HEK293T (cell line): ENCODE data around the gene TTC8.
"Not testable (repeated sequence)": the region's sequence is repeated elsewhere in the genome, so short reads cannot be mapped to it uniquely, and the experiment has no call there.

ENCODE experiments used
- CTCF ChIA-PET: fragments of 350-600 bp; formaldehyde crosslinking; extraction: SDS; loops from one replicate; lab custom pipeline; 2021; ENCODE audit warnings: antibody characterized with exemption, inconsistent platforms; lab: Yijun Ruan, JAX
- POLR2A ChIA-PET: fragments of 350-600 bp; formaldehyde crosslinking; extraction: SDS; loops from one replicate; lab custom pipeline; 2020; ENCODE audit warnings: antibody characterized with exemption, inconsistent platforms; lab: Yijun Ruan, JAX
- DNase-seq: peaks from one replicate; pipeline ENCODE4 v3.0.0; 2012; ENCODE audit warnings: mixed read lengths; ENCODE audit errors: extremely low spot score
- ARNT ChIP-seq: fragments of 450-650 bp; IDR thresholded peaks from 2 replicates; pipeline ENCODE4 v1.6.1; 2017; ENCODE audit warnings: mild to moderate bottlenecking
- BHLHE40 ChIP-seq: fragments of 450-650 bp; IDR thresholded peaks from 2 replicates; pipeline ENCODE4 v1.6.1; 2016; ENCODE audit warnings: mild to moderate bottlenecking, moderate library complexity, borderline replicate concordance
- CTBP1 ChIP-seq: fragments of 450-650 bp; IDR thresholded peaks from 2 replicates; pipeline ENCODE4 v1.6.1; 2016; ENCODE audit warnings: borderline replicate concordance
- ELF4 ChIP-seq: fragments of 450-650 bp; IDR thresholded peaks from 2 replicates; pipeline ENCODE4 v1.6.1; 2017; ENCODE audit warnings: antibody characterized with exemption
- FOXA1 ChIP-seq: fragments of 450-650 bp; IDR thresholded peaks from 2 replicates; pipeline ENCODE4 v1.6.1; 2016; ENCODE audit warnings: mild to moderate bottlenecking
- FOXK2 ChIP-seq: fragments of 450-650 bp; IDR thresholded peaks from 2 replicates; pipeline ENCODE4 v1.6.1; 2016; ENCODE audit warnings: mild to moderate bottlenecking
- FOXM1 ChIP-seq: fragments of 450-650 bp; IDR thresholded peaks from 2 replicates; pipeline ENCODE4 v1.6.1; 2017; ENCODE audit warnings: mild to moderate bottlenecking, borderline replicate concordance
- HDGF ChIP-seq: fragments of 450-650 bp; IDR thresholded peaks from 2 replicates; pipeline ENCODE4 v1.6.1; 2017; ENCODE audit warnings: antibody characterized with exemption, borderline replicate concordance
- L3MBTL2 ChIP-seq: fragments of 450-650 bp; conservative IDR thresholded peaks from 2 replicates; pipeline ENCODE4 v1.6.1; 2016; ENCODE audit warnings: mild to moderate bottlenecking
- LEF1 ChIP-seq: fragments of 450-650 bp; IDR thresholded peaks from 2 replicates; pipeline ENCODE4 v1.6.1; 2017; ENCODE audit warnings: mild to moderate bottlenecking, borderline replicate concordance
- NFRKB ChIP-seq: fragments of 450-650 bp; IDR thresholded peaks from 2 replicates; pipeline ENCODE4 v1.6.1; 2016; ENCODE audit warnings: mild to moderate bottlenecking, moderate library complexity
- PKNOX1 ChIP-seq: fragments of 450-650 bp; IDR thresholded peaks from 2 replicates; pipeline ENCODE4 v1.6.1; 2016
- SP1 ChIP-seq: fragments of 450-650 bp; IDR thresholded peaks from 2 replicates; pipeline ENCODE4 v1.6.1; 2017
- SUZ12 ChIP-seq: fragments of 450-650 bp; IDR thresholded peaks from 2 replicates; pipeline ENCODE4 v1.6.1; 2016; ENCODE audit warnings: mild to moderate bottlenecking
- TARDBP ChIP-seq: fragments of 450-650 bp; IDR thresholded peaks from 2 replicates; pipeline ENCODE4 v1.6.1; 2016
- ZNF384 ChIP-seq: fragments of 450-650 bp; IDR thresholded peaks from 2 replicates; pipeline ENCODE4 v1.6.1; 2016

TTC8 gene

GRCh38 chr14:88824314-88825077, at the start of gene TTC8:
TTC8 (plus strand) TSS chr14:88824651; CDS start chr14:88824708, 57 bp downstream.
- TF ChIP-seq ZNF384 (no peak), LEF1 (no peak), HDGF (0 out of 2 replicates have a peak, but pooled peaks have one; percentile 24), FOXA1 (no peak), ARNT (no peak), PKNOX1 (no peak), FOXK2 (no peak), TARDBP (no peak)
- CTCF ChIA-PET: interaction anchor here (0.5 kb wide), 1 partner anchor 173 kb away, joined by 8 read pairs; no protein-coding TSS in a partner anchor
- POLR2A ChIA-PET: interaction anchor here (0.7 to 1.6 kb wide), 10 partner anchors 10 to 157 kb away, joined by 3 to 11 read pairs (median 4); partner anchors contain the start of gene EML5
- DNase-seq: peak; percentile 91

GRCh38 chr14:88775532-88775931, 48.9 kb upstream of the TTC8 start:
- no peak for DNase-seq
- TF ChIP-seq SUZ12 (no peak), L3MBTL2 (no peak)
- POLR2A ChIA-PET: no interaction called here
- CTCF ChIA-PET: no interaction called here

DNA sequence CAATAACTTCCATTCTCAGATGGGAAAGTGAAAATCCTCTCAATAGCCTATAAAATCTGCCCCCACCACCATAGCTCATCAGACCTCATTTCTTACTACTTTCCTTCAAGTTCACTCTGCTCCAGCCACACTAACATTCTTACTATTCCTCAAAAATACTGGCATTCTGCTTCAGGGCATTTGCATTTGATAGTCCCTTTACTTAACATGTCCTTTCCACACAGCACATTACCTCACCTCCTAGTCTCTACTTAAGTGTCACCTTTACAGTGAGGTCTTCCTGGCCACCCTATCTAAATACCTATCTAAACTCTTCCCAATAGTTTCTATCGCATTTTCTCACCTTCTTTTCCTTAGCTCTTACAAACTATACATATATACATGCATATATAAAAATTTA, 38.5 kb upstream of the TTC8 start:
- TF ChIP-seq PKNOX1 (no peak), FOXM1 (no peak), LEF1 (no peak), TARDBP (no peak), CTBP1 (no peak), L3MBTL2 (no peak), FOXA1 (no peak), BHLHE40 (no peak), ARNT (no peak), SUZ12 (no peak), FOXK2 (no peak), ELF4 (no peak), NFRKB (no peak), HDGF (no peak), ZNF384 (no peak), SP1 (no peak)
- no peak for DNase-seq
- POLR2A ChIA-PET: no interaction called here
- CTCF ChIA-PET: interaction anchor here (0.7 kb wide), 1 partner anchor 850 kb away, joined by 4 read pairs; no protein-coding TSS in a partner anchor

DNA sequence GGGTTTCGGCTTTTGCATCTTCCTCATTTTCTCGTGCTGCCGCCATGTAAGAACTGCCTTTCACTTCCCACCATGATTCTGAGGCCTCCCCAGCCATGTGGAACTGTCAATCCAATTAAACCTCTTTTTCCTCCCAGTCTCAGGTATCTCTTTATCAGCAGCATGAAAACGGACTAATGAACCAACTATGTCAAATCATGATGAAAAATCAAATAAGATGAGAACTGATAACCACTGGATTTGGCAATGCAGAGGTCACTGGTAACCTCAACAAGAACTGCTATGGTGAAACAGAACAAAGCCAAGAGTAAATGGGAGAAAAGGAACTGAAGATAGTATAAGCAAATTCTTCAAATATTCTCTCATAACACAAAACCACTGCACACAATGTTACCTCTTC, 37.7 kb upstream of the TTC8 start:
- ChIA-PET CTCF (interaction anchor here (0.7 kb wide), 1 partner anchor 849 kb away, joined by 4 read pairs; no protein-coding TSS in a partner anchor), POLR2A (no interaction called here)
- DNase-seq: no peak
- TF ChIP-seq PKNOX1 (no peak), FOXA1 (no peak), FOXM1 (no peak), NFRKB (no peak), FOXK2 (no peak), BHLHE40 (no peak)

GRCh38 chr14:88789573-88789972, 34.9 kb upstream of the TTC8 start:
- CTCF ChIA-PET: interaction anchor here (0.6 kb wide), 1 partner anchor 17 kb away, joined by 3 read pairs; no protein-coding TSS in a partner anchor
- POLR2A ChIA-PET, DNase-seq: not testable (repeated sequence)

DNA sequence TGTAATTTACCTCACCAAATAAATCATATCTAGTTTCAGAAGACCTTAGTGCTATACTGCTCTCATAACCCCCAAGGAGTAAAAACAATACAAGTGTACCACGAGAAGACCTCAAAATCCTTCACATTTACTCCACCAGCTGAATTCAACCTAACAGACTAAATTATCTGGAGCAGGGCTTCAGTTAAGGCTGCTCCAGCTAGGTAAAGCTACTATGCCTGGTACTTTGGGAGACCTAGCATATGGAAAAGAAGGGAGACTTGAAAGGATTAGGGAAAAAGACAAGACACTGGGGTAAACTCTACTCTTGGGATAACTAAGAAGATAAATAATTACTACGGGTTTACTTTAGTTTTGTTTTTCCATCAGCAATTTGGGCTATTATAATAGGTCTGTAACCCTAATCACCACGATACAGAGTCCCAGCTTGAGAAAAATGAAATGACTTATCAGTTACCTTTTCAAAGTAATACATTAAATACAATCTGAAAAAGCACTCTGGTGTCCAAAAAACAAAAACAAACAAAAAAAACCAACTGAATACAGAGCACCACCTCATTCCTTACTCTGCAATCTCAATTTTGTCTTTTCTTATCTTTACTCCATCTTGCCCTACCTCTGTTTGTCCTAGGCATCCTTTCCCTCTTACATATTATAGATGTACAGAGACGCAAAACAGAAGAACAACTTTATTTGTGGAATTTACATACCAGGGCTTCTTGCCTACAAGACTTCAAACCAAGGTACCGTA, 33.8 kb upstream of the TTC8 start:
- no peak for TF ChIP-seq FOXA1
- no peak for TF ChIP-seq LEF1
- no peak for TF ChIP-seq CTBP1
- TF ChIP-seq SUZ12: no peak
- no peak for TF ChIP-seq SP1
- TF ChIP-seq ELF4: no peak
- no peak for TF ChIP-seq ZNF384
- TF ChIP-seq PKNOX1: no peak
- no peak for TF ChIP-seq L3MBTL2
- TF ChIP-seq FOXK2: no peak
- TF ChIP-seq TARDBP: no peak
- TF ChIP-seq ARNT: no peak
- TF ChIP-seq HDGF: no peak
- no peak for TF ChIP-seq NFRKB
- no peak for TF ChIP-seq FOXM1
- no peak for TF ChIP-seq BHLHE40
- DNase-seq: no peak
- POLR2A ChIA-PET: no interaction called here
- CTCF ChIA-PET: interaction anchor here (0.6 kb wide), 1 partner anchor 14 kb away, joined by 4 read pairs; no protein-coding TSS in a partner anchor
